K562 (cell line): Measurements from ENCODE around the gene ZNF473. TPM values are rescaled to one million over a fixed set of nuclear protein-coding genes. Genes with fewer than 3 reads are reported as not detected.

ENCODE experiments used
- ATF4 ChIP-seq: fragments of 450-650 bp; formaldehyde crosslinking; IDR thresholded peaks from 2 replicates; pipeline ENCODE4 v1.4.0; 2022; ENCODE audit warnings: mild to moderate bottlenecking, moderate library complexity
- BCLAF1 ChIP-seq, 2 experiments: fragments of 450-650 bp in 1 of 2; IDR thresholded peaks; 2 replicates each; pipeline ENCODE4 v1.6.1; 2011 to 2017; ENCODE audit warnings: low read depth in 2 of 2, antibody characterized with exemption in 1 of 2, borderline replicate concordance in 1 of 2, low read length in 1 of 2, mild to moderate bottlenecking in 1 of 2, mixed read lengths in 1 of 2; ENCODE audit not compliant: control insufficient read depth in 1 of 2
- DNMT1 ChIP-seq: fragments of 450-650 bp; IDR thresholded peaks from 2 replicates; pipeline ENCODE4 v1.6.1; 2016; ENCODE audit warnings: antibody characterized with exemption, mild to moderate bottlenecking
- JUNB ChIP-seq: fragments of 450-650 bp; formaldehyde crosslinking; conservative IDR thresholded peaks from 2 replicates; pipeline ENCODE4 v1.4.0; 2020; ENCODE audit warnings: mild to moderate bottlenecking
- LARP7 ChIP-seq: fragments of 450-650 bp; IDR thresholded peaks from 2 replicates; pipeline ENCODE4 v1.6.1; 2016
- NRF1 ChIP-seq, 2 experiments: fragments of 450-650 bp; IDR thresholded peaks in 1 of 2; conservative IDR thresholded peaks in 1 of 2; 2 replicates each; pipeline ENCODE4 v1.6.1; 2014; ENCODE audit warnings: mild to moderate bottlenecking in 2 of 2
- SREBF1 ChIP-seq: fragments of 150-350 bp; IDR thresholded peaks from 2 replicates; pipeline ENCODE4 v1.6.1; 2014; ENCODE audit warnings: antibody characterized with exemption, low read depth, low read length, borderline replicate concordance
- XRCC5 ChIP-seq: fragments of 200-400 bp; formaldehyde crosslinking; IDR thresholded peaks from 2 replicates; pipeline ENCODE4 v1.6.1; 2017; ENCODE audit warnings: low read depth, mild to moderate bottlenecking, low read length
- ZNF124 ChIP-seq: sonication (generic); formaldehyde crosslinking; IDR thresholded peaks from 2 replicates; pipeline ENCODE4 v1.8.1; 2022; ENCODE audit warnings: missing genetic modification reagents
- polyA plus RNA-seq, 8 experiments: library from polyadenylated mRNA; depleted of rRNA in 4 of 8; stranded (reverse) in 5 of 8; unstranded in 3 of 8; fragments of >200 nt; fragmentation: Nextera tagmentation in 2 of 8; fragmentation: Illumina TruSeq in 1 of 8; extraction: Ambion mirVana in 2 of 8; extraction: Trizol in 1 of 8; gene quantifications; 2 replicates each; pipeline versions ENCODE4 v1.2.1 to v1.2.3, GENCODE V29; 2011 to 2014; ENCODE audit warnings: inconsistent platforms in 1 of 8, missing spikeins in 1 of 8
- total RNA-seq, 7 experiments: library from RNA; depleted of rRNA in 6 of 7; stranded (reverse); fragments of >200 nt in 6 of 7; fragmentation: Illumina TruSeq in 2 of 7; extraction: Trizol in 2 of 7; gene quantifications; 2 replicates each; pipeline versions ENCODE4 v1.2.1 to v1.2.3, GENCODE V29; 2011 to 2021; ENCODE audit warnings: low replicate concordance in 1 of 7
- TF ChIP-seq, protein P1 (sequence below), 2 experiments: fragments of 200-800 bp in 1 of 2; sonication (Bioruptor generic) in 1 of 2; sonication (generic) in 1 of 2; formaldehyde crosslinking in 1 of 2; IDR thresholded peaks in 1 of 2; conservative IDR thresholded peaks in 1 of 2; 2 replicates each; pipeline versions ENCODE4 v1.5.0 to v1.6.1; 2016 to 2020; ENCODE audit warnings: missing compliant biosample characterization in 1 of 2, missing genetic modification characterization in 1 of 2, missing genetic modification reagents in 1 of 2
- TF ChIP-seq, protein P2 (sequence below): fragments of 450-650 bp; IDR thresholded peaks from 2 replicates; pipeline ENCODE4 v1.6.1; 2017; ENCODE audit warnings: antibody characterized with exemption, mild to moderate bottlenecking
- TF ChIP-seq, protein P3 (sequence below): sonication (generic); formaldehyde crosslinking; IDR thresholded peaks from 2 replicates; pipeline ENCODE4 v1.9.0; 2022; ENCODE audit warnings: mild to moderate bottlenecking, missing genetic modification reagents

Gene ZNF473
- total and polyA plus RNA-seq, 9 of the 15 experiments (the other 6 are each of a cell fraction or from before 2014, with no cell fraction given) = 8.2 to 34.0 (median 28.5) TPM

- no peak for TF ChIP-seq BCLAF1 (IDR thresholded peaks at IDR 0.05; ENCODE audit: borderline replicate concordance in 1 of 2, control insufficient read depth in 1 of 2, low read depth in 2 of 2, low read length in 1 of 2)
- TF ChIP-seq ZNF124 (CRISPR knock-in tag) = no peak
- peak; percentile 42 to 44; a peak in 2 of 4 replicates for TF ChIP-seq NRF1 (conservative IDR thresholded peaks at IDR 0.05 in 1 of 2, IDR thresholded peaks at IDR 0.05 in 1 of 2)
- TF ChIP-seq, protein P1, sequence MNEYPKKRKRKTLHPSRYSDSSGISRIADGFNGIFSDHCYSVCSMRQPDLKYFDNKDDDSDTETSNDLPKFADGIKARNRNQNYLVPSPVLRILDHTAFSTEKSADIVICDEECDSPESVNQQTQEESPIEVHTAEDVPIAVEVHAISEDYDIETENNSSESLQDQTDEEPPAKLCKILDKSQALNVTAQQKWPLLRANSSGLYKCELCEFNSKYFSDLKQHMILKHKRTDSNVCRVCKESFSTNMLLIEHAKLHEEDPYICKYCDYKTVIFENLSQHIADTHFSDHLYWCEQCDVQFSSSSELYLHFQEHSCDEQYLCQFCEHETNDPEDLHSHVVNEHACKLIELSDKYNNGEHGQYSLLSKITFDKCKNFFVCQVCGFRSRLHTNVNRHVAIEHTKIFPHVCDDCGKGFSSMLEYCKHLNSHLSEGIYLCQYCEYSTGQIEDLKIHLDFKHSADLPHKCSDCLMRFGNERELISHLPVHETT (CRISPR knock-in tag; conservative IDR thresholded peaks at IDR 0.05 in 1 of 2, IDR thresholded peaks at IDR 0.05 in 1 of 2) = no peak
- TF ChIP-seq SREBF1 = no peak
- TF ChIP-seq, protein P2, sequence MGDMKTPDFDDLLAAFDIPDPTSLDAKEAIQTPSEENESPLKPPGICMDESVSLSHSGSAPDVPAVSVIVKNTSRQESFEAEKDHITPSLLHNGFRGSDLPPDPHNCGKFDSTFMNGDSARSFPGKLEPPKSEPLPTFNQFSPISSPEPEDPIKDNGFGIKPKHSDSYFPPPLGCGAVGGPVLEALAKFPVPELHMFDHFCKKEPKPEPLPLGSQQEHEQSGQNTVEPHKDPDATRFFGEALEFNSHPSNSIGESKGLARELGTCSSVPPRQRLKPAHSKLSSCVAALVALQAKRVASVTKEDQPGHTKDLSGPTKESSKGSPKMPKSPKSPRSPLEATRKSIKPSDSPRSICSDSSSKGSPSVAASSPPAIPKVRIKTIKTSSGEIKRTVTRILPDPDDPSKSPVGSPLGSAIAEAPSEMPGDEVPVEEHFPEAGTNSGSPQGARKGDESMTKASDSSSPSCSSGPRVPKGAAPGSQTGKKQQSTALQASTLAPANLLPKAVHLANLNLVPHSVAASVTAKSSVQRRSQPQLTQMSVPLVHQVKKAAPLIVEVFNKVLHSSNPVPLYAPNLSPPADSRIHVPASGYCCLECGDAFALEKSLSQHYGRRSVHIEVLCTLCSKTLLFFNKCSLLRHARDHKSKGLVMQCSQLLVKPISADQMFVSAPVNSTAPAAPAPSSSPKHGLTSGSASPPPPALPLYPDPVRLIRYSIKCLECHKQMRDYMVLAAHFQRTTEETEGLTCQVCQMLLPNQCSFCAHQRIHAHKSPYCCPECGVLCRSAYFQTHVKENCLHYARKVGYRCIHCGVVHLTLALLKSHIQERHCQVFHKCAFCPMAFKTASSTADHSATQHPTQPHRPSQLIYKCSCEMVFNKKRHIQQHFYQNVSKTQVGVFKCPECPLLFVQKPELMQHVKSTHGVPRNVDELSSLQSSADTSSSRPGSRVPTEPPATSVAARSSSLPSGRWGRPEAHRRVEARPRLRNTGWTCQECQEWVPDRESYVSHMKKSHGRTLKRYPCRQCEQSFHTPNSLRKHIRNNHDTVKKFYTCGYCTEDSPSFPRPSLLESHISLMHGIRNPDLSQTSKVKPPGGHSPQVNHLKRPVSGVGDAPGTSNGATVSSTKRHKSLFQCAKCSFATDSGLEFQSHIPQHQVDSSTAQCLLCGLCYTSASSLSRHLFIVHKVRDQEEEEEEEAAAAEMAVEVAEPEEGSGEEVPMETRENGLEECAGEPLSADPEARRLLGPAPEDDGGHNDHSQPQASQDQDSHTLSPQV = no peak
- TF ChIP-seq DNMT1 = no peak
- TF ChIP-seq JUNB (CRISPR knock-in tag) = no peak
- no peak for TF ChIP-seq XRCC5
- TF ChIP-seq ATF4 (CRISPR knock-in tag) = no peak
- no peak for TF ChIP-seq LARP7
- TF ChIP-seq, protein P3, sequence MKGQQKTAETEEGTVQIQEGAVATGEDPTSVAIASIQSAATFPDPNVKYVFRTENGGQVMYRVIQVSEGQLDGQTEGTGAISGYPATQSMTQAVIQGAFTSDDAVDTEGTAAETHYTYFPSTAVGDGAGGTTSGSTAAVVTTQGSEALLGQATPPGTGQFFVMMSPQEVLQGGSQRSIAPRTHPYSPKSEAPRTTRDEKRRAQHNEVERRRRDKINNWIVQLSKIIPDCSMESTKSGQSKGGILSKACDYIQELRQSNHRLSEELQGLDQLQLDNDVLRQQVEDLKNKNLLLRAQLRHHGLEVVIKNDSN (CRISPR knock-in tag) = no peak
These were observed 24.8 kb downstream of the ZNF473 start (continued) for GRCh38 chr19:50050406-50051227.
